HepG2 (cell line): ENCODE data around the gene ADGRG1. TPM values are rescaled to one million over a fixed set of nuclear protein-coding genes. Genes with fewer than 3 reads are reported as not detected.

Source experiments
- ATAC-seq: fragments of 200-7000 bp; cut with Tn5 transposase; 3 replicates; pipeline ENCODE4 v1.9.1; 2020; ENCODE audit warnings: mild to moderate bottlenecking, moderate library complexity
- BruUV-seq: library from RNA; stranded (reverse); fragments of 400-500 nt; replicated peaks from 2 replicates; lab custom pipeline; 2021; lab: Mats Ljungman, UMichigan
- CTCF ChIA-PET: fragments of 300-600 bp; formaldehyde crosslinking; extraction: SDS; loops from one replicate; lab custom pipeline; 2021; ENCODE audit warnings: low total read pairs, inconsistent platforms, low intra/inter-chr PET ratio; lab: Yijun Ruan, JAX
- POLR2A ChIA-PET: fragments of 350-600 bp; sonication (Branson Sonifier 250); formaldehyde crosslinking; loops from one replicate; lab custom pipeline; 2020; ENCODE audit warnings: antibody characterized with exemption, inconsistent platforms; lab: Yijun Ruan, JAX
- DNase-seq: peaks from one replicate; pipeline ENCODE4 v3.0.0-alpha.2; 2015; ENCODE audit warnings: low spot score
- FAIRE-seq: peaks from 3 replicates; lab custom pipeline; 2011; peaks lifted over from hg19 to GRCh38; lab: Jason Lieb, UNC
- H2AFZ ChIP-seq: one replicate; pipeline ENCODE4 v1.6.1; 2011; ENCODE audit warnings: low read length, inconsistent platforms
- H3K27ac ChIP-seq: fragments of 300-600 bp; 3 replicates; pipeline ENCODE4 v1.8.0; 2011; ENCODE audit warnings: mixed run types, mild to moderate bottlenecking, mixed read lengths, low read length, inconsistent platforms; ENCODE audit not compliant: insufficient read depth; ENCODE audit errors: extremely low read length
- H3K27me3 ChIP-seq, 2 experiments: fragments of 200-600 bp in 1 of 2; 2 replicates in 1 of 2; 3 replicates in 1 of 2; pipeline versions ENCODE4 v1.6.0 to v1.8.0; 2011; ENCODE audit warnings: low read length in 2 of 2, mild to moderate bottlenecking in 2 of 2, moderate library complexity in 2 of 2, inconsistent platforms in 1 of 2; ENCODE audit not compliant: insufficient read depth in 2 of 2, control insufficient read depth in 1 of 2
- H3K36me3 ChIP-seq, 2 experiments: fragments of 200-600 bp in 1 of 2; replicated peaks in 1 of 2; 2 replicates in 1 of 2; 3 replicates in 1 of 2; pipeline versions ENCODE4 v1.5.1 to v1.8.0; 2011; ENCODE audit warnings: low read length in 2 of 2, inconsistent platforms in 1 of 2; ENCODE audit not compliant: insufficient read depth in 2 of 2, control insufficient read depth in 1 of 2
- H3K4me1 ChIP-seq: 2 replicates; pipeline ENCODE4 v1.5.1; 2012; ENCODE audit warnings: low read length, inconsistent platforms; ENCODE audit not compliant: insufficient read depth
- H3K4me2 ChIP-seq: 2 replicates; pipeline ENCODE4 v1.6.0; 2011; ENCODE audit warnings: low read depth, low read length, inconsistent platforms
- H3K4me3 ChIP-seq, 3 experiments: fragments of 200-600 bp in 1 of 3; sonication (generic), shearing (Covaris generic) in 1 of 3; replicated peaks in 1 of 3; 2 replicates each; pipeline ENCODE4 v1.5.1; 2011 to 2016; ENCODE audit warnings: low read length in 3 of 3, inconsistent platforms in 2 of 3, low read depth in 2 of 3, mild to moderate bottlenecking in 2 of 3, control low read depth in 1 of 3, mixed read lengths in 1 of 3; ENCODE audit not compliant: insufficient read depth in 1 of 3
- H3K79me2 ChIP-seq: one replicate; pipeline ENCODE4 v1.6.1; 2011; ENCODE audit warnings: low read length, inconsistent platforms; ENCODE audit not compliant: insufficient read depth
- H3K9ac ChIP-seq: 2 replicates; pipeline ENCODE4 v1.6.0; 2011; ENCODE audit warnings: mild to moderate bottlenecking, low read depth, low read length, inconsistent platforms; ENCODE audit not compliant: insufficient read depth
- H3K9me3 ChIP-seq: 2 replicates; pipeline ENCODE4 v1.5.1; 2012; ENCODE audit warnings: mild to moderate bottlenecking, low read length
- H4K20me1 ChIP-seq: 2 replicates; pipeline ENCODE4 v1.6.0; 2011; ENCODE audit warnings: inconsistent platforms, mild to moderate bottlenecking, low read length, moderate library complexity; ENCODE audit not compliant: insufficient read depth
- ISX ChIP-seq: sonication (generic); formaldehyde crosslinking; conservative IDR thresholded peaks from 2 replicates; pipeline ENCODE4 v1.5.0; 2020; ENCODE audit warnings: missing genetic modification reagents
- PHF5A ChIP-seq: IDR thresholded peaks from one replicate; pipeline ENCODE4 v1.6.1; 2018; ENCODE audit warnings: low read depth, missing genetic modification reagents; ENCODE audit not compliant: unreplicated experiment
- PRPF4 ChIP-seq: fragments of 200-400 bp; formaldehyde crosslinking; IDR thresholded peaks from 2 replicates; pipeline ENCODE4 v1.6.1; 2016; ENCODE audit warnings: low read length, low read depth; ENCODE audit not compliant: poor library complexity, severe bottlenecking
- SOX6 ChIP-seq, 2 experiments: fragments of 450-650 bp in 1 of 2; sonication (generic) in 1 of 2; formaldehyde crosslinking in 1 of 2; IDR thresholded peaks; 2 replicates each; pipeline versions ENCODE4 v1.4.0 to v1.6.1; 2017 to 2020; ENCODE audit warnings: antibody characterized with exemption in 1 of 2, mild to moderate bottlenecking in 1 of 2, missing genetic modification reagents in 1 of 2
- ZMYM3 ChIP-seq: sonication (generic); formaldehyde crosslinking; IDR thresholded peaks from 2 replicates; pipeline ENCODE4 v1.5.1; 2020; ENCODE audit warnings: mild to moderate bottlenecking, missing genetic modification reagents
- ZNF235 ChIP-seq: sonication (generic); formaldehyde crosslinking; IDR thresholded peaks from 2 replicates; pipeline ENCODE4 v1.8.1; 2023; ENCODE audit warnings: mild to moderate bottlenecking, missing genetic modification reagents, borderline replicate concordance
- ZNF446 ChIP-seq: sonication (generic); formaldehyde crosslinking; IDR thresholded peaks from 2 replicates; pipeline ENCODE4 v1.5.0; 2020; ENCODE audit warnings: mild to moderate bottlenecking, missing genetic modification reagents
- ZNF468 ChIP-seq: sonication (generic); formaldehyde crosslinking; IDR thresholded peaks from 2 replicates; pipeline ENCODE4 v1.8.0; 2022; ENCODE audit warnings: mild to moderate bottlenecking, moderate library complexity, missing genetic modification reagents
- ZNF550 ChIP-seq: sonication (generic); formaldehyde crosslinking; IDR thresholded peaks from 2 replicates; pipeline ENCODE4 v1.4.0; 2020; ENCODE audit warnings: mild to moderate bottlenecking, missing genetic modification reagents, borderline replicate concordance
- ZNF629 ChIP-seq: sonication (generic); formaldehyde crosslinking; conservative IDR thresholded peaks from 2 replicates; pipeline ENCODE4 v1.5.0; 2020; ENCODE audit warnings: missing genetic modification reagents
- ZNF7 ChIP-seq: IDR thresholded peaks from 2 replicates; pipeline ENCODE4 v1.6.1; 2016; ENCODE audit warnings: missing biosample characterization, missing genetic modification reagents
- WGBS: methylation state at CpG from one replicate; pipeline ENCODE4 v1.1.6; 2017; ENCODE audit warnings: low lambda C conversion rate; 5-methylcytosine and 5-hydroxymethylcytosine counted together
- in situ Hi-C: cut with HindIII; loops from 2 replicates; pipeline ENCODE4 v1.10.0; 2017; ENCODE audit warnings: low pct_unique_long_range_greater_than_20kb; ENCODE audit not compliant: extremely low pct_ligation_motif_present
- intact Hi-C: fragments of 100-400 bp; cut with micrococcal nuclease; formaldehyde crosslinking; loops from one replicate; pipeline ENCODE4 v1.10.0; 2022; ENCODE audit not compliant: unreplicated experiment
- polyA plus RNA-seq, 8 experiments: library from polyadenylated mRNA; depleted of rRNA in 3 of 8; stranded (reverse) in 7 of 8; unstranded in 1 of 8; fragments of >200 nt; fragmentation: Illumina TruSeq in 4 of 8; extraction: Trizol in 4 of 8; gene quantifications; 2 replicates each; pipeline versions ENCODE4 v1.2.1 to v1.2.3, GENCODE V29; 2011 to 2016; ENCODE audit warnings: low read depth in 4 of 8, missing spikeins in 1 of 8, mixed read lengths in 1 of 8; ENCODE audit not compliant: insufficient read depth in 1 of 8
- total RNA-seq, 5 experiments: library from RNA; depleted of rRNA; stranded (reverse); fragments of >200 nt; fragmentation: Illumina TruSeq; extraction: Trizol; gene quantifications; 2 replicates each; pipeline ENCODE4 v1.2.3, GENCODE V29; 2016; ENCODE audit warnings: low read depth in 1 of 5
- TF ChIP-seq, protein P1 (sequence below): sonication (generic); formaldehyde crosslinking; IDR thresholded peaks from 2 replicates; pipeline ENCODE4 v1.4.0; 2020; ENCODE audit warnings: missing genetic modification reagents; ENCODE audit errors: not compliant biosample characterization
- TF ChIP-seq, protein P2 (sequence below): IDR thresholded peaks from 2 replicates; pipeline ENCODE4 v1.6.1; 2016; ENCODE audit warnings: low read depth, missing genetic modification reagents, missing compliant biosample characterization

The ADGRG1 gene
- total and polyA plus RNA-seq, 2 of the 13 experiments (the other 11 are each of a cell fraction or from before 2014, with no cell fraction given), result 2.7 to 5.9 TPM

DNA sequence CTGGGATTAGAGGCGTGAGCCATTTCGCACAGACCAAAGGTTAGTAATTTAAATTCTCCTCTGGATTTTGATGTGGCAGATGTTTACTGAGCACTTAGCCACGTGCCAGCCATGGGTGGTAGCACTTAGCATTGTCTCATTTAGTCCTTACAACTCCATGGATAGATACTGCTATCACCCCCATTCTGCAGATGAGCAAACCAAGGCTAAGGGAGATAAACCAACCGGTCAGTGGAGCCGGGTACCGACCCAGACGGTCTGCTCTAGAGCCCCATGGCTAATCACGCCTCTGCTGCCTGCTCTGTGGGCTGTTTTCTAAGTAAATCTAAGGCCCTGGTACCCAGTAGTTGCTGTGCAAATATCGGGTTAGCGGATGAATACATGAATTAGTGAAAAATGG, 12.6 kb upstream of the ADGRG1 start:
- no TSS peak for BruUV-seq
- intact Hi-C loops, result no loop called here
- H3K4me1 ChIP-seq, result peaks cover 56% of the 10 kb centered on the region
- DNase-seq, result no peak
- no peak overlapping the region for H3K9ac ChIP-seq
- H2AFZ ChIP-seq, result no peak overlapping the region
- H3K27me3 ChIP-seq, result peaks cover 0 to 24% of the 10 kb centered on the region in 2 experiments; a peak in 3 of 5 replicates
- no peaks in the 10 kb centered on the region for H3K9me3 ChIP-seq
- CTCF ChIA-PET, result interaction anchor here (2.2 kb wide), 1 partner anchor 33 kb away, joined by 7 read pairs; no protein-coding TSS in a partner anchor
- WGBS, result 26% methylated on average over 10 of the region's 10 CpGs
- FAIRE-seq, result no peak
- in situ Hi-C loops, result no loop called here
- ATAC-seq, result no peak
- no peak overlapping the region for H3K4me3 ChIP-seq
- H3K27ac ChIP-seq, result no peak overlapping the region
- H3K4me2 ChIP-seq, result no peak overlapping the region
- TF ChIP-seq SOX6 (IDR thresholded peaks at IDR 0.05) (no peak), SOX6 (CRISPR knock-in tag; IDR thresholded peaks at IDR 0.05) (no peak), ZNF7 (CRISPR knock-in tag) (no peak), ISX (CRISPR knock-in tag) (no peak), ZNF235 (CRISPR knock-in tag) (no peak), PRPF4 (no peak), PHF5A (CRISPR knock-in tag) (no peak), ZMYM3 (CRISPR knock-in tag) (peak; percentile 45; the same call in 1 of the 2 replicates), ZNF468 (CRISPR knock-in tag) (no peak), ZNF446 (CRISPR knock-in tag) (no peak), ZNF629 (CRISPR knock-in tag) (peak; percentile 93), ZNF550 (no peak)
- TF ChIP-seq, protein P1, sequence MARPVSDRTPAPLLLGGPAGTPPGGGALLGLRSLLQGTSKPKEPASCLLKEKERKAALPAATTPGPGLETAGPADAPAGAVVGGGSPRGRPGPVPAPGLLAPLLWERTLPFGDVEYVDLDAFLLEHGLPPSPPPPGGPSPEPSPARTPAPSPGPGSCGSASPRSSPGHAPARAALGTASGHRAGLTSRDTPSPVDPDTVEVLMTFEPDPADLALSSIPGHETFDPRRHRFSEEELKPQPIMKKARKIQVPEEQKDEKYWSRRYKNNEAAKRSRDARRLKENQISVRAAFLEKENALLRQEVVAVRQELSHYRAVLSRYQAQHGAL (CRISPR knock-in tag), result no peak
- TF ChIP-seq, protein P2, sequence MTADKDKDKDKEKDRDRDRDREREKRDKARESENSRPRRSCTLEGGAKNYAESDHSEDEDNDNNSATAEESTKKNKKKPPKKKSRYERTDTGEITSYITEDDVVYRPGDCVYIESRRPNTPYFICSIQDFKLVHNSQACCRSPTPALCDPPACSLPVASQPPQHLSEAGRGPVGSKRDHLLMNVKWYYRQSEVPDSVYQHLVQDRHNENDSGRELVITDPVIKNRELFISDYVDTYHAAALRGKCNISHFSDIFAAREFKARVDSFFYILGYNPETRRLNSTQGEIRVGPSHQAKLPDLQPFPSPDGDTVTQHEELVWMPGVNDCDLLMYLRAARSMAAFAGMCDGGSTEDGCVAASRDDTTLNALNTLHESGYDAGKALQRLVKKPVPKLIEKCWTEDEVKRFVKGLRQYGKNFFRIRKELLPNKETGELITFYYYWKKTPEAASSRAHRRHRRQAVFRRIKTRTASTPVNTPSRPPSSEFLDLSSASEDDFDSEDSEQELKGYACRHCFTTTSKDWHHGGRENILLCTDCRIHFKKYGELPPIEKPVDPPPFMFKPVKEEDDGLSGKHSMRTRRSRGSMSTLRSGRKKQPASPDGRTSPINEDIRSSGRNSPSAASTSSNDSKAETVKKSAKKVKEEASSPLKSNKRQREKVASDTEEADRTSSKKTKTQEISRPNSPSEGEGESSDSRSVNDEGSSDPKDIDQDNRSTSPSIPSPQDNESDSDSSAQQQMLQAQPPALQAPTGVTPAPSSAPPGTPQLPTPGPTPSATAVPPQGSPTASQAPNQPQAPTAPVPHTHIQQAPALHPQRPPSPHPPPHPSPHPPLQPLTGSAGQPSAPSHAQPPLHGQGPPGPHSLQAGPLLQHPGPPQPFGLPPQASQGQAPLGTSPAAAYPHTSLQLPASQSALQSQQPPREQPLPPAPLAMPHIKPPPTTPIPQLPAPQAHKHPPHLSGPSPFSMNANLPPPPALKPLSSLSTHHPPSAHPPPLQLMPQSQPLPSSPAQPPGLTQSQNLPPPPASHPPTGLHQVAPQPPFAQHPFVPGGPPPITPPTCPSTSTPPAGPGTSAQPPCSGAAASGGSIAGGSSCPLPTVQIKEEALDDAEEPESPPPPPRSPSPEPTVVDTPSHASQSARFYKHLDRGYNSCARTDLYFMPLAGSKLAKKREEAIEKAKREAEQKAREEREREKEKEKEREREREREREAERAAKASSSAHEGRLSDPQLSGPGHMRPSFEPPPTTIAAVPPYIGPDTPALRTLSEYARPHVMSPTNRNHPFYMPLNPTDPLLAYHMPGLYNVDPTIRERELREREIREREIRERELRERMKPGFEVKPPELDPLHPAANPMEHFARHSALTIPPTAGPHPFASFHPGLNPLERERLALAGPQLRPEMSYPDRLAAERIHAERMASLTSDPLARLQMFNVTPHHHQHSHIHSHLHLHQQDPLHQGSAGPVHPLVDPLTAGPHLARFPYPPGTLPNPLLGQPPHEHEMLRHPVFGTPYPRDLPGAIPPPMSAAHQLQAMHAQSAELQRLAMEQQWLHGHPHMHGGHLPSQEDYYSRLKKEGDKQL (CRISPR knock-in tag), result no peak
- TF ChIP-seq, all 625 proteins: peak for 2
- no peaks in the 10 kb centered on the region for H3K36me3 ChIP-seq
- POLR2A ChIA-PET, result interaction anchor here (1.8 to 2.3 kb wide), 2 partner anchors 20 to 22 kb away, joined by 4 to 7 read pairs; no protein-coding TSS in a partner anchor
- no peaks in the 10 kb centered on the region for H3K79me2 ChIP-seq
- no peaks in the 10 kb centered on the region for H4K20me1 ChIP-seq
